Hematopoietic multipotent progenitor cell treated with erythropoietin and hydrocortisone succinate and interleukin-3 and kit ligand, for 17 days (in vitro differentiated cells): Measurements from ENCODE around the gene MFGE8.

Experiments used
- DNase-seq: peaks from one replicate; pipeline ENCODE4 v3.0.0-alpha.2; 2015; ENCODE audit warnings: low spot score

Gene MFGE8

GRCh38 chr15:88918738-88919137 is 5.6 kb upstream of the MFGE8 start:
- no peak for DNase-seq

GRCh38 chr15:88917760-88918159 is 4.6 kb upstream of the MFGE8 start:
- DNase-seq, result no peak

GRCh38 chr15:88915354-88915753 is 2.2 kb upstream of the MFGE8 start:
- no peak for DNase-seq

GRCh38 chr15:88913850-88914169 is 631 bp upstream of the MFGE8 start:
- DNase-seq, result no peak

- DNase-seq, result no peak
Measured at GRCh38 chr15:88912500-88912921, 668 bp downstream of the MFGE8 start.

- no peak for DNase-seq
Measured at GRCh38 chr15:88911766-88912118, 1.4 kb downstream of the MFGE8 start.

- no peak for DNase-seq
Measured at GRCh38 chr15:88909956-88910831, 3.0 kb downstream of the MFGE8 start.

GRCh38 chr15:88908697-88909621 is 4.2 kb downstream of the MFGE8 start:
- DNase-seq, result no peak

- DNase-seq, result no peak
Measured at GRCh38 chr15:88908123-88908522, 5.1 kb downstream of the MFGE8 start.

- no peak for DNase-seq
Measured at GRCh38 chr15:88907111-88907510, 6.1 kb downstream of the MFGE8 start.

- DNase-seq, result no peak
Measured at GRCh38 chr15:88906551-88906950, 6.6 kb downstream of the MFGE8 start.

- no peak for DNase-seq
Measured at GRCh38 chr15:88906130-88906529, 7.0 kb downstream of the MFGE8 start.

- no peak for DNase-seq
Measured at GRCh38 chr15:88905576-88905975, 7.6 kb downstream of the MFGE8 start.

- peak; percentile 78 for DNase-seq
Measured at GRCh38 chr15:88904624-88905327, 8.4 kb downstream of the MFGE8 start.

- DNase-seq, result no peak
Measured at GRCh38 chr15:88904257-88904623, 8.9 kb downstream of the MFGE8 start.

- DNase-seq, result no peak
Measured at GRCh38 chr15:88902846-88903245, 10.3 kb downstream of the MFGE8 start.

- no peak for DNase-seq
Measured at GRCh38 chr15:88902221-88902835, 10.9 kb downstream of the MFGE8 start.

- DNase-seq, result no peak
Measured at GRCh38 chr15:88901508-88902220, 11.5 kb downstream of the MFGE8 start.

- DNase-seq, result no peak
Measured at GRCh38 chr15:88900982-88901418, 12.2 kb downstream of the MFGE8 start.

GRCh38 chr15:88900309-88900981 is 12.7 kb downstream of the MFGE8 start:
- no peak for DNase-seq

GRCh38 chr15:88899251-88899650 is 13.9 kb downstream of the MFGE8 start:
- DNase-seq, result no peak
